Measurements from ENCODE around the gene CARD10.

GRCh38 chr22:37519268-37520195, at the start of gene CARD10:
- TF ChIP-seq CTCF (conservative IDR thresholded peaks at IDR 0.05; ENCODE audit: low read depth, low read length): no peak
- TF ChIP-seq EZH2 (IDR thresholded peaks at IDR 0.05; ENCODE audit: borderline replicate concordance, low read depth, low read length, poor library complexity, severe bottlenecking): no peak

Measured in A673 (cell line).